GM19395 (cell line): ENCODE measurements around the gene LARP4.
"Not testable (repeated sequence)": the region's sequence is repeated elsewhere in the genome, so short reads cannot be mapped to it uniquely, and the experiment has no call there.

Experiments used
- ATAC-seq: cut with Tn5 transposase; IDR thresholded peaks from one replicate; pipeline ENCODE4 v1.9.1; 2021; ENCODE audit warnings: mild to moderate bottlenecking, moderate library complexity; ENCODE audit not compliant: unreplicated experiment

The LARP4 gene

GRCh38 chr12:50520416-50521207, 119.9 kb downstream of the LARP4 start:
- ATAC-seq: no peak

GRCh38 chr12:50521781-50522180, 121.1 kb downstream of the LARP4 start:
- not testable (repeated sequence) for ATAC-seq

- ATAC-seq: no peak
Observed at GRCh38 chr12:50523772-50524171, 123.1 kb downstream of the LARP4 start.

GRCh38 chr12:50524621-50525020, 123.9 kb downstream of the LARP4 start:
- ATAC-seq: no peak

GRCh38 chr12:50525422-50525821, 124.7 kb downstream of the LARP4 start:
- ATAC-seq: no peak

- ATAC-seq: no peak
Observed at GRCh38 chr12:50527359-50527726, 126.7 kb downstream of the LARP4 start.

- no peak for ATAC-seq
Observed at GRCh38 chr12:50528800-50529199, 128.1 kb downstream of the LARP4 start.

- ATAC-seq: no peak
Observed at GRCh38 chr12:50529345-50529744, 128.7 kb downstream of the LARP4 start.
